Left lung (tissue), 10 donors: ENCODE data around the gene SLC52A3. TPM values are rescaled to one million over a fixed set of nuclear protein-coding genes. Genes with fewer than 3 reads are reported as not detected.

ENCODE experiments used
- ATAC-seq: fragments of 200-7000 bp; cut with Tn5 transposase; one replicate; pipeline ENCODE4 v1.9.1; 2020; ENCODE audit warnings: moderate library complexity
- DNase-seq, 4 donors: peaks; one replicate each; pipeline ENCODE4 v3.0.0-alpha.2; 2013 to 2020
- H3K27ac ChIP-seq, 2 donors: fragments of 200-600 bp; sonication (generic) in 1 of 2; one replicate each; pipeline versions ENCODE4 v1.5.0 to v1.8.0; 2020 to 2021
- H3K27me3 ChIP-seq, 2 donors: fragments of 200-600 bp; sonication (generic) in 1 of 2; one replicate each; pipeline versions ENCODE4 v1.5.0 to v1.8.0; 2020 to 2021
- H3K36me3 ChIP-seq, 2 donors: fragments of 200-600 bp; sonication (generic) in 1 of 2; one replicate each; pipeline versions ENCODE4 v1.5.0 to v1.8.0; 2020 to 2021
- H3K4me1 ChIP-seq, 2 donors: fragments of 200-600 bp; one replicate each; pipeline ENCODE4 v1.8.0; 2021
- H3K4me3 ChIP-seq, 2 donors: fragments of 200-600 bp; sonication (generic) in 1 of 2; one replicate each; pipeline versions ENCODE4 v1.5.0 to v1.8.0; 2020 to 2021; ENCODE audit warnings: mild to moderate bottlenecking in 1 of 2
- H3K9me3 ChIP-seq, 2 donors: fragments of 200-600 bp; sonication (generic) in 1 of 2; one replicate each; pipeline versions ENCODE4 v1.5.0 to v1.8.0; 2020 to 2021
- CTCF ChIP-seq, 2 donors: fragments of 200-600 bp; sonication (generic) in 1 of 2; IDR thresholded peaks; one replicate each; pipeline versions ENCODE4 v1.5.0 to v1.8.0; 2021; ENCODE audit warnings: antibody characterized with exemption in 2 of 2
- intact Hi-C, 2 donors: fragments of 100-400 bp; cut with DNase I; formaldehyde crosslinking; loops; one replicate each; pipeline versions ENCODE4 v1.11.2 to v1.14.2; 2022
- polyA plus RNA-seq, 6 donors: library from polyadenylated mRNA; unstranded; fragments of 120-200 nt; gene quantifications; one replicate each; pipeline ENCODE4 v1.2.1, GENCODE V29; 2013; ENCODE audit not compliant: insufficient read length in 6 of 6
- total RNA-seq, 2 donors: library from RNA; stranded (reverse); fragmentation: NEBNext Ultra II Directional; extraction: Animal tissue kit (Norgen Biotek cat#: 25700); gene quantifications; one replicate each; pipeline ENCODE4 v1.2.1, GENCODE V29; 2021
- donor health status: DM: no; HTN: yes; CAD: no.
- donor health status: DM: no; HTN: no; CAD: no.

SLC52A3 gene
- total and polyA plus RNA-seq, 8 donors, result 0.37 to 2.7 (median 0.55) TPM

DNA sequence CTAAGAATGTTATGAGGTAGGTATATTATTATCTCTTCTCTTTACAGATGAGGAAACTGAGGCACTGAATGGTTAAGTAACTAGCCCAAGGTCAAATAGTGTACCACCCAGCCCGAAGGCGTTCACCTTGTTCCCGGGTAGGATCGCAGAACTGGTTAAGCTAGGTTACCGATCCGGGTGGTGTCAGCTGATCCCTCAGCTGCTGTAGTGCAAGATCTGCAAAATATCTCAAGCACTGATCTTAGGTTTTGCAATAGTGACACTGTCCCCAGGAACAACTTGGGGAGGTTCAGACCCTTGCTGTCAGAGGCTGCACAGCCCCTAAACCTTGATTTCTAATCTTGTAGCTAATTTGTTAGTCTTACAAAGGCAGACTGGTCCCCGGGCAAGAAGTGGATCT lies 28.1 kb downstream of the SLC52A3 start:
- Histone ChIP-seq H3K4me1 (no peaks in the 10 kb centered on the region), H3K27ac (no peak overlapping the region), H3K27me3 (peaks cover 0 to 3% of the 10 kb centered on the region in 2 donors), H3K4me3 (no peak overlapping the region), H3K36me3 (no peaks in the 10 kb centered on the region), H3K9me3 (peaks cover 0 to 11% of the 10 kb centered on the region in 2 donors)
- TF ChIP-seq CTCF (IDR thresholded peaks at IDR 0.05), result no peak
- DNase-seq, result no peak
- intact Hi-C loops, result no loop called here
- ATAC-seq, result no peak

DNA sequence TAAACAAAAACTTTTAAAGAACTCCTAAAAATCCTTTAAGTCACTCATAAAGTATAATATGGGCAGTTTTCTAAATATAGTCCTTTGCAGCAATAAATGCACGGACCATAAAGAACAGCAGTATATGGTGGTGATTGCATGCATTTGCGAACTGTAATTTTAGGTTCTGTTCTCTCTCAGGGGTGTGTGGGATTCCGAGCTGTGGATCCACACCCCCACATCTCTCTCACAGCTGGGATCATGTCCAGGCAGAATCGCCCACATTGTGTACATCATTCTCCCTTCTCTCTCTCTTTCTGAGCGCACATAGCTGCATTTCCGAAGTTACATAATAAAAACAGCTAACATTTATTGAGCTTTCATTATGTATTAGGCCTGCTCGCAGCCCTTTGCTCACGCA lies 28.6 kb downstream of the SLC52A3 start:
- DNase-seq, result no peak
- Histone ChIP-seq H3K4me3 (no peak overlapping the region), H3K36me3 (no peaks in the 10 kb centered on the region), H3K9me3 (peaks cover 0 to 7% of the 10 kb centered on the region in 2 donors), H3K27me3 (peaks cover 0 to 3% of the 10 kb centered on the region in 2 donors), H3K27ac (no peak overlapping the region), H3K4me1 (no peaks in the 10 kb centered on the region)
- intact Hi-C loops, result loop anchor here in 1 of 2 donors (5.0 kb wide), 1 partner anchor 177 kb away; no protein-coding TSS in a partner anchor
- ATAC-seq, result no peak
- TF ChIP-seq CTCF (IDR thresholded peaks at IDR 0.05), result no peak

DNA sequence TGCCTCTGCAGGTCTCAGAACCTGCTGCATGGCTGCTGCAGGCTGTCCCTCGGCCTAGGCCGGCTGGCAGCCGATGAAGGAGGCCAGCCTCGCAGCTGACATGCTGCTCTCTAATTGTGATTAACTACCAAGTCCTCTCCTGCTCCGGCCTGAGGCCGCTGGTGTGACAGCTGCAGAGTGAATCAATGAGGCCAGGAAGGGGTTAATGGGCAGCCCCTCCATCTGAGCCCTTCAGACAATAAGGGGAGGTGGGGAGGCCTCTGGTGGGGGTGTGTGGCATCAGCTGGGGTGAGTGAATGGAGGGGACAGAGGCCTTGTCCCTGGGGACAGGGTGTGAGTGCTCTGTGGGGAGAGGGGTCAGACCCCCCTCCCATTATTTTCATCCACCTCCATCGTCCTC lies 34.4 kb downstream of the SLC52A3 start:
- Histone ChIP-seq H3K4me3 (no peak overlapping the region), H3K27ac (no peak overlapping the region), H3K9me3 (no peaks in the 10 kb centered on the region), H3K27me3 (peaks cover 6 to 37% of the 10 kb centered on the region in 2 donors), H3K4me1 (no peaks in the 10 kb centered on the region), H3K36me3 (no peaks in the 10 kb centered on the region)
- intact Hi-C loops, result no loop called here
- ATAC-seq (no peak), DNase-seq (no peak)
- TF ChIP-seq CTCF (IDR thresholded peaks at IDR 0.05), result no peak

- ATAC-seq (no peak), DNase-seq (no peak)
- Histone ChIP-seq H3K27me3 (peaks cover 18 to 48% of the 10 kb centered on the region in 2 donors), H3K36me3 (no peaks in the 10 kb centered on the region), H3K9me3 (no peaks in the 10 kb centered on the region), H3K27ac (no peak overlapping the region), H3K4me3 (no peak overlapping the region), H3K4me1 (peaks cover 6 to 8% of the 10 kb centered on the region in 2 donors)
- TF ChIP-seq CTCF (IDR thresholded peaks at IDR 0.05), result no peak
- intact Hi-C loops, result no loop called here
Measured at GRCh38 chr20:732727-733126, 35.6 kb downstream of the SLC52A3 start.

DNA sequence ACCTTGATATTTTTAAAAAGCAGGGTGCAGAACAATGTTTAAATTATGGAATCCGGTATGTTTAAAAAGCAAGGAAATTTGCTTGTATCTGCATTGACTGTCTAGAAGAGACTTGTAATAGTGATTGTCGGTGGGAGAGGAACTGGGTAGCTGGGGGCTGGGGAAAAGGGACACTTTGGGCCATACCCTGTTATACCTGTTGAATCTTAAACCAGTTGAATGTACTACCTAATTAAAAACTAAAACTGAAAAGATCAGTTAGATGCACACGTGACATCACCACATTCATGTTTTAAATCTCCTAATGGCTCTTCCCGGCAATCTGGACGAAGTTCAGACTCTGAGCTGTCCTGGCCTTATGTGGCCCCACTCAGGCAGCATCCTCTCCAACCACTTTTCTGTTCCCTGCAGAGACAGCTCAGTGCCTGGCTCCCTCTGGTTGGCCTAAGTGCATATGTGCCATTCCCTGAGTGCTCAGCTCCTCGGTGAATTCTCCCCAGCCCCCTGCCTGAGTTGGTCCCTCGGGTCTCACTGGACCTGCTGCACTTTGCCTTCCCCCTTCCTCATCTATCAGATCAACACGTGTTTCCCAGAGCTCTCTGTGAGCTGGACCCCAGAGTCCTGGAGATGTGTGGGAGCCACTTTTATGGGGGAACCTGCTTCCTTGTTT lies 36.3 kb downstream of the SLC52A3 start:
- intact Hi-C loops, result no loop called here

More for the DNA sequence above, 36.3 kb downstream of the SLC52A3 start:
- Histone ChIP-seq H3K4me1 (peaks cover 6 to 8% of the 10 kb centered on the region in 2 donors), H3K9me3 (no peaks in the 10 kb centered on the region), H3K36me3 (no peaks in the 10 kb centered on the region), H3K4me3 (no peak overlapping the region), H3K27ac (no peak overlapping the region), H3K27me3 (peaks cover 22 to 55% of the 10 kb centered on the region in 2 donors)
- TF ChIP-seq CTCF (IDR thresholded peaks at IDR 0.05), result no peak
- ATAC-seq (no peak), DNase-seq (no peak)
